Measurements from ENCODE around the gene DAGLA.

DAGLA gene

DNA sequence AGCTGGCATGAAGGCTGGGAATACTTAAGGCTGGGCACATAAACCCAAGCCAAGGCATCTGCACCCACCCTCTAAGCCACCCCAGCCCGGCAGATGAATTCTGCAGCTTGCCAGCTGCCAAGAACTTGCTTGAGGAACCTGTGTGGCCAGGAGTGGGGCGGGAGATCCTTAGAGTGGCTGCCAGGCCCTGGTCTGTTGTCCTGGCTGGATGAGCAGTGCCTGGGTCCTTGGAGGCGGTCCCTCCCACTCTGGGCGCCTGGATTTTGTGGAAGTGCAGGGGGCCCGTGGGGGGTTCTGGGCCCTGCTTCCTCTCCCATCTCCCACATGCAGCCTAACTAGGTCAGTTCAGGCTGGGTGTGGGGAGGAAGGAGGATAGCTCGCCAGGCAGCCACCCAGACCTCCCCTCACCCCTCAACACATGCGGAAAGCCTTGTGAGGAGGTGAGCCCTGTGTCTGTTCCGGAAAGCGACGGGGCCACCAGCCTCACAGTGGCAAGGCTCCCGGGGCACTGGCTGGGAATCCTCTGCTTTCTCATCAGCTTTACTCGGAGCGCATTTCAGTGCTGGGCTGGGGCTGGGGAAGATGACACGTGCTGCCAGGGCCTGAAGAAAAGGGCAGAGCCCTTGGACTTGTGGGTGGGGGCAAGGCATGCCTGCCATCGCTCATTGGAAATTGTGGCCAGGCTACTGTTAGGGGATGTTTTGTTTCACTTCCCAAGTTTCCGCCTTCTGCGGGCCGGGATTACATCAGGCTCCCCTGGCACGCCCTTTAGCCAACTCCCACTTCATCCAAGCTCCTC lies 8.4 kb downstream of the DAGLA start:
- peaks cover 0 to 39% of the 10 kb centered on the region in 2 donors for H3K27me3 ChIP-seq
- TF ChIP-seq, protein P1, sequence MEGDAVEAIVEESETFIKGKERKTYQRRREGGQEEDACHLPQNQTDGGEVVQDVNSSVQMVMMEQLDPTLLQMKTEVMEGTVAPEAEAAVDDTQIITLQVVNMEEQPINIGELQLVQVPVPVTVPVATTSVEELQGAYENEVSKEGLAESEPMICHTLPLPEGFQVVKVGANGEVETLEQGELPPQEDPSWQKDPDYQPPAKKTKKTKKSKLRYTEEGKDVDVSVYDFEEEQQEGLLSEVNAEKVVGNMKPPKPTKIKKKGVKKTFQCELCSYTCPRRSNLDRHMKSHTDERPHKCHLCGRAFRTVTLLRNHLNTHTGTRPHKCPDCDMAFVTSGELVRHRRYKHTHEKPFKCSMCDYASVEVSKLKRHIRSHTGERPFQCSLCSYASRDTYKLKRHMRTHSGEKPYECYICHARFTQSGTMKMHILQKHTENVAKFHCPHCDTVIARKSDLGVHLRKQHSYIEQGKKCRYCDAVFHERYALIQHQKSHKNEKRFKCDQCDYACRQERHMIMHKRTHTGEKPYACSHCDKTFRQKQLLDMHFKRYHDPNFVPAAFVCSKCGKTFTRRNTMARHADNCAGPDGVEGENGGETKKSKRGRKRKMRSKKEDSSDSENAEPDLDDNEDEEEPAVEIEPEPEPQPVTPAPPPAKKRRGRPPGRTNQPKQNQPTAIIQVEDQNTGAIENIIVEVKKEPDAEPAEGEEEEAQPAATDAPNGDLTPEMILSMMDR (IDR thresholded peaks at IDR 0.05), result no peak
- no peaks in the 10 kb centered on the region for H3K36me3 ChIP-seq
- H3K9me3 ChIP-seq, result no peaks in the 10 kb centered on the region
- peak overlapping the region; percentile 22 to 48 for H3K27ac ChIP-seq
- DNase-seq, result peak; percentile 82 to 86
- H3K4me1 ChIP-seq, result peaks cover 0 to 33% (median 2%) of the 10 kb centered on the region in 4 donors
- intact Hi-C loops (cut with DNase I; ENCODE audit: low total_unique reads), result no loop called here
- peak overlapping the region in 1 of 2 donors; percentile 5 for H3K4me3 ChIP-seq

GRCh38 chr11:61689164-61689496 lies 8.9 kb downstream of the DAGLA start:
- TF ChIP-seq, protein P1 (IDR thresholded peaks at IDR 0.05), result no peak
- H3K9me3 ChIP-seq, result no peaks in the 10 kb centered on the region
- intact Hi-C loops (cut with DNase I; ENCODE audit: low total_unique reads), result no loop called here
- H3K36me3 ChIP-seq, result no peaks in the 10 kb centered on the region
- H3K27ac ChIP-seq, result no peak overlapping the region
- H3K4me1 ChIP-seq, result peaks cover 0 to 36% (median 2%) of the 10 kb centered on the region in 4 donors
- H3K4me3 ChIP-seq, result peak overlapping the region in 1 of 2 donors; percentile 5
- peaks cover 0 to 36% of the 10 kb centered on the region in 2 donors for H3K27me3 ChIP-seq
- no peak for DNase-seq

DNA sequence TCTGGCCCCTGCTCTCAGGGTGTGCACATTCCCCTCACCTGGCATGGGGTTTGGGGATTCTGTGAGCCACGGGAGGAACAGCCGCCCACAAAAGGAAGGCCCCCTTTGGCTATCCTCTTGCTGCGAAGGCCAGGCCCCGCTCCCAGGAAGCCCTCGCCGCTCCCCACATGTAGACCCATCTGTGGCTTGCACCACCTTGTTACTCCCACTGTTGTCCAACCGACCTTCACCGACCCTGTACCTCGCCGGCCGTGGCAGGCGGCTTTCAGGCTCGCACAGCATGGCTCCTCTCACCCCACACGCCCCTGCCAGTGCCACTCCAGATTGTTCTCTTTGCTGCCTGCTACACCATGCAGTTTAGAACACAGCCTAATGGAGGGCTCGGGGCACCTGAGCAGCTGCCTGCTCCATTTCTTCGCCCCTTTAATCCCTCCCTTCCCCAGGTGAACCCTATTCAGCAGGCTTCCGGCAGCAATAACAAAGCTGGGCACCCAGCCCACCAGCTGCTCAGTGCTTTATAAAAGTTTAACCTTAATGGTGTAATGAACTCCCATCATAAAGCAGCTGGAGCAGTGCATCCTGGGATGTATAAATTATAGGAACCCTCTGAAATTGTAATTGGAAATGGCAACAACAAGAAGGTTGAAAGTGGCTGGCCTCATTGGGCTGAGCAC lies 10.7 kb downstream of the DAGLA start:
- Histone ChIP-seq H3K36me3 (no peaks in the 10 kb centered on the region), H3K4me3 (no peak overlapping the region), H3K9me3 (no peaks in the 10 kb centered on the region), H3K4me1 (peaks cover 0 to 52% (median 13%) of the 10 kb centered on the region in 4 donors), H3K27me3 (peaks cover 0 to 19% of the 10 kb centered on the region in 2 donors), H3K27ac (no peak overlapping the region)
- TF ChIP-seq, protein P1 (IDR thresholded peaks at IDR 0.05), result no peak
- no peak for DNase-seq
- intact Hi-C loops (cut with DNase I; ENCODE audit: low total_unique reads), result no loop called here

- intact Hi-C loops (cut with DNase I; ENCODE audit: low total_unique reads), result no loop called here
- Histone ChIP-seq H3K9me3 (no peaks in the 10 kb centered on the region), H3K27me3 (peaks cover 0 to 13% of the 10 kb centered on the region in 2 donors), H3K27ac (no peak overlapping the region), H3K4me1 (peaks cover 0 to 59% (median 20%) of the 10 kb centered on the region in 4 donors), H3K36me3 (no peaks in the 10 kb centered on the region), H3K4me3 (no peak overlapping the region)
- TF ChIP-seq, protein P1 (IDR thresholded peaks at IDR 0.05), result no peak
- no peak for DNase-seq
Measured at GRCh38 chr11:61691380-61692156, 11.4 kb downstream of the DAGLA start.

- TF ChIP-seq, protein P1 (IDR thresholded peaks at IDR 0.05), result no peak
- no peak for DNase-seq
- intact Hi-C loops (cut with DNase I; ENCODE audit: low total_unique reads), result no loop called here
- Histone ChIP-seq H3K36me3 (no peaks in the 10 kb centered on the region), H3K27me3 (no peaks in the 10 kb centered on the region), H3K4me3 (no peak overlapping the region), H3K4me1 (peaks cover 0 to 70% (median 26%) of the 10 kb centered on the region in 4 donors), H3K9me3 (no peaks in the 10 kb centered on the region), H3K27ac (peak overlapping the region in 1 of 2 donors; percentile 78)
Measured at GRCh38 chr11:61693922-61694601, 13.9 kb downstream of the DAGLA start.

Measured in tibial artery (tissue), 4 donors.